Hippocampal formation (tissue), 2 donors: ENCODE data around the gene MEIS1.

ENCODE experiments used
- DNase-seq, 2 donors: peaks; one replicate each; lab custom pipeline; 2025; lab: John Stamatoyannopoulos, UW

The MEIS1 gene

GRCh38 chr2:66507673-66508201 is 72.8 kb downstream of the MEIS1 start:
- no peak for DNase-seq

DNA sequence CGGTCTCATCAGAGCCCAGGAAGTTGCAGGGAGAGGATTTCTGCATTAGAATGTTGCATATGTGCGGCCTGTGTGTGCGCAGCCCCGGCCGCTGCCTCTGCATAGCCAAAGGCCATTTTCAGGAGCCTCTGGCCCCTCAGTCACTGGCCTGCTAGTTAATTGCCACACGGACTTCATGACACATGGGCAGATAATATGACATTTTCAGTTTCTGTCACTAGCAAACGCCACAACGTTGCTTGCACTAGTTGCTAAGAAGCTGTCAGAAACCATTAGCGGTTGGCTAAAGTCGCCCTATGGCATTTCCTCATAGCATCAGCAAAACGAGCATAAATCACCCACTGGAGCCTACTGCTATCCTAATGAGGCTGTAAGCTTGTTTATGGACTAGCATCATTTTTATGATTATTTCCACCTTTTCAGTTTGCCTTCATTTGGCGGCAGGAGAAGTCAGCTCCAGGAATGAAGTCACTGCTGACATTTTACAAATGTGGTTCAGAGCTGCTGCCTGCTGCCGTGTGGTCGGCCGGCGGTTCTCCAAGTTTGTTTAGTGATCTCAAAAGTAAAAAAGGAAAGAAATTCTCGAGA is 73.7 kb downstream of the MEIS1 start:
- DNase-seq = no peak

DNA sequence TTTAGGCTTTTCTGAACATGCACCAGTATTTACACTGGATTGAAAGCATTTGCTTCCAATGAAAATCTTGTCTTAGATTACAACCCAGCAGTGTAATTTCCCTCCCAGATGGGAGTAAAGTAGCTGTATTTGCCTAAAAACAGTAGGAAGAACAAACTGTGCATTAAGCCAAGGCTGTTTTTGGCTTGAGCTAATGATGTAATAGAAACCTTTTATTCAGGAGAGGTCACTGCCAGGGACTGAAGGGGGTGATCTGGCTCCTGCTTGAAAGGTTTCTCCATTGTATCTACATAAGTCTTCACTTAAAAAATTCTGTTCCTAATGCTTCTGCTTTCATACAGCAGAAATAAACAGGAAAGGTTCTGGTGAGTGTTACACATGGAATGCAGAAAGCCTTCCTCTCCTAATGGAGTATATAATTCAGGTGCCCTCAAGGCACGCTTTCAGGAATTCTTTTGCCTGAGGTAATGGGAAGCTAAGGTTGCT is 74.4 kb downstream of the MEIS1 start:
- no peak for DNase-seq

GRCh38 chr2:66512626-66513025 is 77.7 kb downstream of the MEIS1 start:
- DNase-seq = no peak

DNA sequence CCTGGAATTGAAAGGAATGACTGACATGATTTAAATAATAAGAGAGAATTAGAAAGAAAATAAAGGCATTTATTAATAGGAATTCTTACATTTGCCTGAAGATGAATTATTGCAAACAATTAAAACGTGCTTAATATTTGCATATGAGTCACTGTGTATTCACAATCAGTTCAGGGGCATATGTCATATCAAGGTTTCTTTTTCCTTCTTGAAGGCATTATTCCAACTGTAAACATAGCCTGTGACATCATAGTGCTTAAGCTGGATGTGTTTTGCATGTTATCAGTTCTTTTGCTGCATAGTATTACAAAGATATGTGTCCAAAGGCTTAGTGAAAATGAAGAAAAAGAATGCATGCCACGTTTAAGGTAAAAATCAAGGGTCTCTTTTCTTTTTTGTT is 80.8 kb downstream of the MEIS1 start:
- DNase-seq = no peak

GRCh38 chr2:66516499-66516898 is 81.6 kb downstream of the MEIS1 start:
- DNase-seq = no peak

DNA sequence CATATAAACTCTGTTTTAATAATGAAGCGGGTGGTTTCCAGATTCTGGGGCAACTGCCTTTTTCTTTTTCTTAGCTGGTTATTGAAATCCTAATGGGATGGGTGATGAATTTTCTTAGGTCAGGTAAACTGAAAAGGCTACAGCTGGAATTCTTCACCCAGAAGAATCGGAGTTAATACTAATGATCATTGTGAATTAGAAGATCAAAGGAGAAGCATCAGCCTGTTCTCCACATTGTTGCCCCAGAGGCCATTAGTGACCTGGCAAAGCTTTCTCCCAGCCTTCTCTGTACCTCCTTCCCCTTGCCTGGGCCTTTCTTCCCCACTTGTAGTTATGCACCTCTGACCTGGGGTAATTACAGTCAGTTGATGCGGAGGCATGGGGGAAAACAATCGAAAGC is 82.8 kb downstream of the MEIS1 start:
- no peak for DNase-seq

DNA sequence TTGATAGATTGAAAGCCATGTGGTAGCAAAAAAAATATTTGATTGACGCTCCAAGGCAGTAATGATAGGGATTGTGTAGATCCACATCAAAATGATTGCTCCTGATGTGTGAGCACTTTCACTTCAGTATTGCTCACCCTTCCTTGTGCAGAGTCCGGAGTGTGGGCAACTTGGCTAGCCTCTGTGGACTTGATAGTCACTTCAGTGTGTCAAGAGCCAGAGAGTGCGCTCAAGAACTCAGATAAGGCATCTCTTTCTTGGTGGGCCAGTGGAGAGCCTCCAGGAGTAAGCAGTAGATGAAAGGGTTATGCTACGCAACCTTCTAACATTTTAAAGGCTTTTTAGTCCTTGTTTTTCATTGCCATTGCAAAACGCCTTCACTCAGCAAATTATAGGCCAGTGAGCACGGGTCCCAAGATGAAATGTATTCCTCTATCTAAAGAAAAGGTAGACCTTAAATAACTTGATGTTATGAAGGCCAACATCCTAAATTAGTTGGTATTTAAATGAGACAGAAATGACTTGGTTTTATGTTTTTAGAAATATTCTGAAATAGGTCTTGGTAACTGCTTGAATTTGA is 84.4 kb downstream of the MEIS1 start:
- DNase-seq = no peak

GRCh38 chr2:66521291-66521922 is 86.5 kb downstream of the MEIS1 start:
- no peak for DNase-seq

DNA sequence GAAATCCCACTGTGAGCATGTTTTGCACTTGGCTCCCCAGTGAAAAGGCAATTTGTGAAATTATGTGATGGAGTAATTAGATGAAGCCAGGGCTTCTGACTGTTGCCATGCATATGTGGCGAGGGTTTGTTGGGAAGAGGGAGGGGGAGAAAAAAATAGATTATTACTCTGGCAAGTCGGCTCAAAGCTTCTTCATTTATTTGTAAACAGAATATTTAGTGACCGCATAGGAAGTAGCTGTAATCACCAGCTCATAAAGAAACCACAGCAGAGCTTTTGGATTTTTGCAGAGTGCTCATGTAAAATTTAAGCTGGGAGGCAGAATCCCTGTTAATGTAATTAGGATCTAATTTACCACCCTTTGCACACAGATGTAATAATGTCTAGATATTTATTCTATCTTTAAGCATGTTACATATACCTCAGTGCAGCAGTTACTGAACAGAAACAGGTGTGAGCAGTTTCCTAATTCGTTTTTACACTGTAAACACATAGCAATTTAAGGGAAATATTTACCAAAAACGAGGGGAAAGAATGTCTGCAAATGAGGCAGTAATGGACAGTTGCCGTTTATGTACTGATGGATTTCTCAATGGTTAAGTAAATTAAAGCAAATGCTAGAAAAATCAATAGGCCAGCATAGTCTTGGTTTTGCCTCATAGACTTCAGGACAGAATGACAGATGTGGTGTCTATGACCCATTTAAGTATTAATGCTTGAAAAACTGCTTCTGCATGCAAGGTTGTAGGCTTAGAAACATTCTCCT is 87.9 kb downstream of the MEIS1 start:
- no peak for DNase-seq

DNA sequence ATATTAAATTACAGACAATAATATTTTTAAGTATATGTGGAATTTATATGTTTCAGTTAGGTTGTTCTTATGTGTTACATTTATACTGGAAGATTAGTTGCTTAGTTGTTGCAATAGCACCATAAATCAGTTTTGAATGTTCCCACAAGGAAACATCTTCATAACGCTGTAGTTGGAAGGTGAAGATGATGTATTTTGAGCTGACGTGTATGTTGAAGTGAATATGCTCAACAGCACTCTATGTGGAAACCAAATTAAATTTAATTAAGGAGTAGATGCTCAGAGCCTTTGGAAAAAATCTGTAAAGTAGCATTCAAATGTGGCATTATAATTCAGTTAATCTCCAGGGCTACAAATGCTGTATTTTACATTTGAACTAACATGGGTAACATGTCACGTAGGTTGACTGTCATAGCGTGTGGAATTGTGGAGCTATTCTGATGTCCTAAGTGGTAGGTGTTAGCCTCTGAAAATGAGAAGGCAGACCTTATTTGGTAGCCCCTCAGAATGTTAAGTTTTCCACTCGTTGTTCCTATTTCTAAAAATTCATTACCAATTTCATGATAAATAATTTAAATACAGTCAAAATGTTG is 88.5 kb downstream of the MEIS1 start:
- no peak for DNase-seq

- DNase-seq = no peak
Measured at GRCh38 chr2:66523990-66524389, 89.1 kb downstream of the MEIS1 start.

- no peak for DNase-seq
Measured at GRCh38 chr2:66525606-66526005, 90.7 kb downstream of the MEIS1 start.

GRCh38 chr2:66526180-66526579 is 91.3 kb downstream of the MEIS1 start:
- DNase-seq = no peak

DNA sequence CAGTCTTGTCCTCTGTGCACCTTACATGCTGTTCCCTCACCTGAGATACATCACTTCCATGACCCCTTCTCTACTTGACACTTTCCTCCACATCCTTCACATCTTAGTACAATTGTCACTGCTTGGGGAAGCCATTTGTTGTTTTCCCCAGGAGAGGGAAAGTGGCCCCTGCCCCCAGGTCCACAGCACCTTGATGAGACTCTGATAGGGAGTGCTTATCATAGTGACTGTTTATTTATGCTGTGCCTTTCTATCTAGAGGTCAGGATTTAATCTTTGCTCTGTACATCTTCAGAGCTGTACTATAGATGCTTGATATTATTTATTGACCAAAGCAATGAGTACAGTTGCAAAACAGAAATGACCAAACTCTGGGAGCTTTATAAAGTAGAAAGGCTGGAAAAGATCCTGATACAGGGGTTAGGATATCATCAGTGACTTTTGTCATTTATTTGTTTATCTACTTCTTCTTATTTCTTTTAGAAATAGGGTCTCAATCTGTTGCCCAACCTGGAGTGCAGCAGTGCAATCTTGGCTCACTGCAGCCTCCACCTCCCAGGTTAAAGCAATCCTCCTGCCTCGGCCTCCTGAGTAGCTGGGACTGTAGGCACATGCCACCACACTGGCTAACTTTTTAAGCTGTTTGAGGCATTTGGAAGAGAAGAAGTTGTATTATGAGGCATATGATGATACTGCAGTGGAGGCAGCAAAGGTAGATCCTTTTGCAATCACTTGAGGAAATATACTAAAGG is 94.2 kb downstream of the MEIS1 start:
- no peak for DNase-seq

- DNase-seq = no peak
Measured at GRCh38 chr2:66530651-66531050, 95.7 kb downstream of the MEIS1 start.

- DNase-seq = no peak
Measured at GRCh38 chr2:66531155-66531554, 96.2 kb downstream of the MEIS1 start.

GRCh38 chr2:66531567-66531966 is 96.6 kb downstream of the MEIS1 start:
- no peak for DNase-seq

GRCh38 chr2:66532972-66533868 is 98.3 kb downstream of the MEIS1 start:
- no peak for DNase-seq

- DNase-seq = no peak
Measured at GRCh38 chr2:66534461-66534860, 99.5 kb downstream of the MEIS1 start.
